GM12872 (cell line): ENCODE measurements around the gene CAMK4.

Source experiments
- TF ChIP-seq, protein P1 (sequence below): IDR thresholded peaks from 3 replicates; pipeline ENCODE4 v1.5.1; 2011; ENCODE audit warnings: low read depth, mild to moderate bottlenecking, low read length, moderate library complexity; ENCODE audit not compliant: insufficient read depth

CAMK4 gene

DNA sequence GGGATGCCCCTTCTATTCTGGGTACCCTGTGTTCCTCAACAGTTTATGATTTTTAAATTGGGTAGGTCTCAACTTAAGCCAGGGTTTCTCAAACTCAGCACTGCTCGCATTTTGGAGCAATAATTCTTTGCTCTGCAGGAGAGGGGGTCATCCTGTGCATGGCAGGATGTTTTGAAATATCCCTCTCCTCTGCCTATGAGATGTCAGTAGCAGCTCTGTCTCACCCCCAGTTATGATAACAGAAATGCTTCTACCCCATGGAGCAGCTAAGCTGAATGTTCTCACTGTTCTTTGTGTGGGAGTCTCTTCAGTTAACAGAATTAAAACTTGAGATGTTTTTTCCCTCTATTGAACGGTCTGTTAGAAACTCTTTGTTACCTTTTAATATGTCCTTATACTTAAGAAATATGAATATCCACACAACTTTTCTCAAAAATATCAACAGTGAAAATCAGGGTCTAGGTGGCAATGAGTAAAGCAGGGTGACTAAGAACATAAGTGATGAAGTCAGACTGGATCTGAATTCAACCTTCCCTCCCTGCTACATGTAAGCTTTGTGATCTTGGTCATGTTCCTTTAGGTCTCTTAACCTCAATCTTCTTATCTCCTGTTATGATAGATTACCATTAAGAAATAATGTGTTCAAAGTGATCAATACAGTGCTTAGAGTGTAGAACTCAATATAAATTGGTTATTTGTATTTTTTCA, 89.0 kb downstream of the CAMK4 start:
- TF ChIP-seq, protein P1, sequence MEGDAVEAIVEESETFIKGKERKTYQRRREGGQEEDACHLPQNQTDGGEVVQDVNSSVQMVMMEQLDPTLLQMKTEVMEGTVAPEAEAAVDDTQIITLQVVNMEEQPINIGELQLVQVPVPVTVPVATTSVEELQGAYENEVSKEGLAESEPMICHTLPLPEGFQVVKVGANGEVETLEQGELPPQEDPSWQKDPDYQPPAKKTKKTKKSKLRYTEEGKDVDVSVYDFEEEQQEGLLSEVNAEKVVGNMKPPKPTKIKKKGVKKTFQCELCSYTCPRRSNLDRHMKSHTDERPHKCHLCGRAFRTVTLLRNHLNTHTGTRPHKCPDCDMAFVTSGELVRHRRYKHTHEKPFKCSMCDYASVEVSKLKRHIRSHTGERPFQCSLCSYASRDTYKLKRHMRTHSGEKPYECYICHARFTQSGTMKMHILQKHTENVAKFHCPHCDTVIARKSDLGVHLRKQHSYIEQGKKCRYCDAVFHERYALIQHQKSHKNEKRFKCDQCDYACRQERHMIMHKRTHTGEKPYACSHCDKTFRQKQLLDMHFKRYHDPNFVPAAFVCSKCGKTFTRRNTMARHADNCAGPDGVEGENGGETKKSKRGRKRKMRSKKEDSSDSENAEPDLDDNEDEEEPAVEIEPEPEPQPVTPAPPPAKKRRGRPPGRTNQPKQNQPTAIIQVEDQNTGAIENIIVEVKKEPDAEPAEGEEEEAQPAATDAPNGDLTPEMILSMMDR = no peak

DNA sequence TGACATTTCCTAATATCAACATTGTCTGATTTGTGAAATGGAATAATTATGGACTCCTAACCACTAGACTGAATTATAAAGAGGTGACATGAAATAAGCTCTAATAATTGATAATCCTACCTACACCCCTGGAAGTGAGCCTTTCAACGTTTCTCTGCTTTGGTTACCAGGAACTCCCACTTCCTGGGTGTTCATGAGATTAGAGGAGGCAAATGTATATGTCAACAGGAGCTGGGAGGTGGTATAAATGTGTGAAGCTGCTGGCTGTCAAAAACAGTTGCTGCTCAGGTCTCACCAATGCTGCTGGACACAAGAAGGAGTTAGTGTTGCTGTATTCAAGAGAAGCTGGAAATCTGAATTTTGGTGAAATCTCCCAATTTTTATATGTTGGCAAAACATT, 96.8 kb downstream of the CAMK4 start:
- TF ChIP-seq, protein P1 = no peak

DNA sequence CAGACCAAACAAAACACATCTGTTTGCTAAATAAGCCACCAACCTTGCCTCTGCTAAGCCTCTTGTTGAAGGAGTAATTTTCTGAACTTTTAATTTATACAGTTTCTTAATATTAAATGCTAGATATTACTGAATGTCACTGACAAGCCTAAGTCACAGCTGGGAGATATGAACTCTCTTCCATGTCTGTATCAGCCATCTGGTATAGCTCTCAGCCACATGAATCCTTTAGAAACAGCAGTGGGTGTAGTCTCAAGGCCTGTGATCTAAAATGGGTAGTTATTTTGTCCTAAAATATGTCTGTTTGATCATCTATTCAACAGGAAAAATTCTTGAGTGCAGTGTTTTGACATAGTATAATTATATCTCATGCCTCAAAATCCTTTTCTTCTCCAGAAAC, 97.2 kb downstream of the CAMK4 start:
- TF ChIP-seq, protein P1 = no peak

DNA sequence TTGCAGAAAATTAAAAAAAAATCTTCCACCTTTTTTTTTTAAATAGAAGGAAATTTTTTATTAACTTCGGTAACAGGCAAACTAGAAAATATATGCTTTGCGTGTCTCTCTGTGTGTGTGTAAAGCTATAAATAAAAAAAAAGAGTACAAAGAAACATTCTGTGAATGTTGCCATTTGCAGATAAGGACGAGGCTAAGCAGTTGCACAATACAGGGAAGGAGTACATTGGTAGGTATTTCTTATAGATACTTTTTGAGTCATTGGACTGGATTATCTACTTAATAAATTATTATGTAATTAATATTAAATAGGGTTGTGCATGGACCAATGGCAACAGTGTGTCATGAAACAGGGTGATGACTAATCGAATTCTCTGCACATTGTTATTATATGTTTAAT, 102.4 kb downstream of the CAMK4 start:
- TF ChIP-seq, protein P1 = no peak

DNA sequence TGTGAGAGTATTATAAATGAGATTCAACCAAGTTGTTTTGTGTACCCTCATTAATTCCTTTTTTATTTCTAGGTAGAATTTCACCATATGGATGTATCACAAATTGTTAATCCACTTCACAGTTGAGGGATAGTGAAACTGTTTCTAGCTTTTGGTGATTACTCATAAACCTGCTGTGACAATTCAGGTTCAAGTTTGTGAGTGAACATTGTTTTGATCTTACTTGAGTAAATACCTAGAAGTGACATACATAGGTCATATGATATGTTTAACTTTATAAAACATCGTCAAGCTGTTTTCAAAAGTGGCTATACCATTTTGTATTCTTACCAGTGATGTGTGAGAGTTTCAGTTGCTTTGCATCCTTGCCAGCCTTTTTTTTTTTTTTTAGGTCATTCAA, 112.9 kb downstream of the CAMK4 start:
- TF ChIP-seq, protein P1 = no peak

DNA sequence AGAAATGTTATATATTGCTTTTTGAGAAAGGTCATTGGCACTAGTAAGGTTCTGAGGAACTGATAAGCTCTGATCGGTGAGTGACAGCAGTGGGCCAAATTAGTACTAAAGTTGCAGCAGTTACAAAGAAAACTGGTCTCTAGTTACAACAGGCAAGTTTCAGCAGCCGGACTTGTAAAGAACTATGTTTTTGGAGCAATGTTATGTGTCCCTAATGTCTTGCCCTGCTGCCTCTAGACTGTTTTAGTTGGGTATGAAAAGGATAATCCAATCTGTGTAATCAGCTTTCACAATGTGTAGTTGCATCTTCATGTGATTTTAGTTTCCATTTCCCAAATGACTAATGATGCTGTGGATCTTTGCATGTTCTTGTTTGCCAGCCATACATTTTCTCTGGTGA, 113.5 kb downstream of the CAMK4 start:
- TF ChIP-seq, protein P1 = no peak

DNA sequence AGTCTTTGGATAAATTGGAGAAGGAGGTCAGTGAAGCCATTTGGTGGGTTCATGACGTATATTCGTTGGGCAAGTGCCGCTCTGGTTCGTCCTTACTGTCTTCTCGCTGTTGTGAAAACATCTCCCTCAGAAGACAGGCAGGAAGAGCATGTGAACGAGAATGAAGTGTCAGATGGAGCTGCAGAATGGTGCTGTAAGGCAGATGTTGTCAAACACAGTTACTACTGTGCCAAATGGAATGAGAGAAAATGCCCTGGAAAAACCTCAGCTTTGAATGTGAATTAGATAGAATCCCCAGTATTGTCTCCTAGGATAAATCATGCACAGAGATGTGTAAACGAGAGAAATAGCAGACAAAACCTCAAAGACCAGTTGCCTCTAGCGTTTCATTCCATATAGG, 121.5 kb downstream of the CAMK4 start:
- TF ChIP-seq, protein P1 = no peak
